Measurements from ENCODE around the gene L1CAM. TPM values are rescaled to one million over a fixed set of nuclear protein-coding genes. Genes with fewer than 3 reads are reported as not detected.

L1CAM gene
- polyA plus RNA-seq, 1 donor: 22.5 TPM

DNA sequence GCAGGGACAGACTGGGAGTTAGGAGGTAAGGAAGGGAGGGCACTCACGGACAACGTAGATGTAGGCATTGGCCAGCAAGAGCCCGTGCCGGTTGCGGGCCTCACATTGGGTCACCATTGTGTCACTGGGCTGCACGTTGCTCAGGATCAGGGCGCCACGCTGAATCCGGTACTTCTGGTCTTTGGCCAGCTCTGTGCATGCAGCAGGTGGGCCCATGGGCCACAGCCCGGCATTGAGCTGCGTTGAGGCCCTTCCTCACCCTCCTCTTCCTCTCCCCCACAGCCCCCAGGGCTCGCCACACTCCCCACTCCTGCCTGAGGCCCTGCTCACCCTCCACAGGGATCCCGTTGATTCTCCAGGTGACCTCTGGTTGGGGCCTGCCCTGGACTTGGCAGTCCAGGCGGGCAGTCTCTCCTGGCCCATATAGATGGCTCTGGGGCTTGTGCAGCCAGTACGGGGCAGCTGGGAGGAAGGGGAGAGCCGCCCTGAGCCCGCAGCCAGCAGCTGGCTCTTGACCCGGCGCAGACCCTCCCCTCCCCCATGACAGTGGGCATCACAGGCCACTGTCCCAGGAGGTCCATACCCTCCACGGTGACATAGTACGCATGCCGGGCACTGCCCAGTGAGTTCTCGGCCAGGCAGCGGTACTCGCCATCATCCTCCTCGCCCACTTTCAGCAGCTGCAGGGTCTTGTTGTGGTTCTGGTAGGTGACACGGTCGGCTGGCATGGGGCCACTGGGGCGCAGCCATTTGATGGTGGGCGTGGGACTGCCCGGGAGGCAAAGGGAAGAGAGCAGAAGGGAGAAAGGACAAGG lies 16.3 kb downstream of the L1CAM start:
- WGBS (ENCODE audit: insufficient coverage, low lambda C conversion rate): no CpG with 5 or more reads among the region's 31 CpGs

DNA sequence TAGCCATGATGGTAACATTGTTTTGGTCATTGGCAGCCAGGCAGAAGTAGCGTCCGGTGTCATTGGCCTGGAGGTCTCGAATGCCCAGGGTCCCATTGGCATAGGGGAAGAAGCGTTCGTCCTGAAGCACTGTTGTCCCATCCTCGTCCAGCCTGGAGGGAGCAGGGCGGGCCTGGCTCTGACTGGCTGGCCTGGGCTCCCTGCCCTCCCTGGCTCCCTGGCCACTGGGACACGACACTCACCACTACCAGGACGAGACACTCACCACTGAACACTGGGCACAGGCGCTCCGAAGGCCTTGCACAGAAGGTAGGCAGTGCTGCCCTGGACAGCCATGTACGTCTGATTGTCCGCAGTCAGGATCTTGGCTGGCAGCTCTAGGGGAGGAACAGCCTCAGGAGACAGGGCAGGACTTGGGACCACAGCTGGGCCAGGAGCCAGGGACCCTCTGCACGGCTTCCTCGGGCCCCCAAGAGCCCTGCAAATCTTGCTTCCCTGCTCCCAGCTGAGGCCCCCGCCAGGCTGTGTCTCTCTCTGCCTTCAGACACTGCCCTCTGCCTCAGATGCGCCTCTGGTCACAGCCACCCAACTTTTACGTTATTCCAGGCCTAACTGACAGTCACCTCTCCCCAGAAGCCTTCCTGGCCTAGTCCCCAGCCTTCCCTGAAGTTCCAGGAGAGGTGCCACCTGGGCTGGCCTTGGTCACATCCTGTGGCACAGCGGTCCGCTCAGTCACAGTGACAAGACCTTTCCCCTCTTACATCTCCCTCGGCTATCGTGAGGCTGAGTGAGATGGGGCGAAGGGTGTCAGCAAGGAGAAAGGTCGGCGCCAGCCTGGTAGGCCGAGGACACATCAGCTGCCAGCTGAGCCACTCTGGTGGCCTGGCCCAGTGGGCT lies 17.1 kb downstream of the L1CAM start:
- H3K27ac ChIP-seq (ENCODE audit: low read length): no peak overlapping the region
- H3K36me3 ChIP-seq (ENCODE audit: control insufficient read depth, insufficient read depth, low read length): no peaks in the 10 kb centered on the region
- H3K27me3 ChIP-seq (ENCODE audit: control insufficient read depth, insufficient read depth, low read length): no peaks in the 10 kb centered on the region
- no peaks in the 10 kb centered on the region for H3K4me1 ChIP-seq (ENCODE audit: control insufficient read depth, insufficient read depth, low read length)
- DNase-seq: no peak
- no peak overlapping the region for H3K4me3 ChIP-seq (ENCODE audit: low read length)
- H3K9me3 ChIP-seq (ENCODE audit: control insufficient read depth, low read depth, low read length): no peaks in the 10 kb centered on the region
- no CpG with 5 or more reads among the region's 26 CpGs for WGBS (ENCODE audit: insufficient coverage, low lambda C conversion rate)

More for the DNA sequence above, 16.3 kb downstream of the L1CAM start:
- no peaks in the 10 kb centered on the region for H3K27me3 ChIP-seq (ENCODE audit: control insufficient read depth, insufficient read depth, low read length)
- H3K27ac ChIP-seq (ENCODE audit: low read length): no peak overlapping the region
- no peak overlapping the region for H3K4me3 ChIP-seq (ENCODE audit: low read length)
- no peaks in the 10 kb centered on the region for H3K36me3 ChIP-seq (ENCODE audit: control insufficient read depth, insufficient read depth, low read length)
- no peak for DNase-seq
- no peaks in the 10 kb centered on the region for H3K4me1 ChIP-seq (ENCODE audit: control insufficient read depth, insufficient read depth, low read length)
- no peaks in the 10 kb centered on the region for H3K9me3 ChIP-seq (ENCODE audit: control insufficient read depth, low read depth, low read length)

DNA sequence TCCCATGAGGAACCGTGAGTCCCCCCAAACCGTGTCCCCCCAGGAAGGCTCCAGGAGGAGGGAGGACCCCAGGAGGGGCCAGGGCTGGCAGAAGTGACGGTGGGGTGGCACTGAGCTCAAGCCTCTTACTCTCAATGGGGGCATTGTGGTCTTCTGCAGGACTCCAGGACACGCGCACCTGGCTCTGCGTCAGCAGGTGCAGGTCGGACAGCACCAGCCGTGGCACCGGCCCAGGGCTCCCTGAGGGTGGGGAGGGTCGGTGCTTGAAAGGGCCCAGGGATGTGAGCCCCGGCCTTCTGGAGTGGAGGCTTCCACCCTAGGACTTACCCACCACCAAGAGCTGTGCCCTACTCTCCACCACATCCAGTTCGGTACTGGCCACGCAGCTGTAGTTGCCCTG lies 18.3 kb downstream of the L1CAM start:
- no CpG with 5 or more reads among the region's 13 CpGs for WGBS (ENCODE audit: insufficient coverage, low lambda C conversion rate)

DNA sequence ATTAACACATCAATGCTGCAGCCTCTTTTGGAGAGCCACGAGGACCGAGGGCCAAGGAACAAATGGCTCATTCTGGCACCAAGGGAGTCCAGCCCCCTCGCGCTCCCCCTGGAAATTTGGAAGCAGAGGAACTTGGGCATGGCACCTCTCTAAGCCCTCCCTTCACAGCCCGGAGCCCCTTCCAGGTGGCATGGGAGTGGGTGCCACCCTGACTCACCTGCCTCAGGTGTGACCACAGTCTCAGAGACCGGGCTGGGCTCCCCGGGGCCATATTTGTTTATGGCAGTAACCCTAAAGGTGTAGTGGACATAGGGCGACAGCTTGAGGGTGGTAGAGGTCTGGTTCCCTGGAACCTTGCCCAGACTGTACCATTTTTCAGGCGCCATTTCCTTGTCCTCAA lies 18.8 kb downstream of the L1CAM start:
- H3K4me3 ChIP-seq (ENCODE audit: low read length): no peak overlapping the region
- H3K36me3 ChIP-seq (ENCODE audit: control insufficient read depth, insufficient read depth, low read length): no peaks in the 10 kb centered on the region
- no peaks in the 10 kb centered on the region for H3K4me1 ChIP-seq (ENCODE audit: control insufficient read depth, insufficient read depth, low read length)
- peaks cover 15% of the 10 kb centered on the region for H3K27me3 ChIP-seq (ENCODE audit: control insufficient read depth, insufficient read depth, low read length)
- no peak overlapping the region for H3K27ac ChIP-seq (ENCODE audit: low read length)
- DNase-seq: no peak
- no CpG with 5 or more reads among the region's 9 CpGs for WGBS (ENCODE audit: insufficient coverage, low lambda C conversion rate)
- H3K9me3 ChIP-seq (ENCODE audit: control insufficient read depth, low read depth, low read length): no peaks in the 10 kb centered on the region

More for the DNA sequence above, 18.3 kb downstream of the L1CAM start:
- no peaks in the 10 kb centered on the region for H3K4me1 ChIP-seq (ENCODE audit: control insufficient read depth, insufficient read depth, low read length)
- no peaks in the 10 kb centered on the region for H3K9me3 ChIP-seq (ENCODE audit: control insufficient read depth, low read depth, low read length)
- no peak for DNase-seq
- peaks cover 11% of the 10 kb centered on the region for H3K27me3 ChIP-seq (ENCODE audit: control insufficient read depth, insufficient read depth, low read length)
- H3K36me3 ChIP-seq (ENCODE audit: control insufficient read depth, insufficient read depth, low read length): no peaks in the 10 kb centered on the region
- H3K27ac ChIP-seq (ENCODE audit: low read length): no peak overlapping the region
- no peak overlapping the region for H3K4me3 ChIP-seq (ENCODE audit: low read length)

DNA sequence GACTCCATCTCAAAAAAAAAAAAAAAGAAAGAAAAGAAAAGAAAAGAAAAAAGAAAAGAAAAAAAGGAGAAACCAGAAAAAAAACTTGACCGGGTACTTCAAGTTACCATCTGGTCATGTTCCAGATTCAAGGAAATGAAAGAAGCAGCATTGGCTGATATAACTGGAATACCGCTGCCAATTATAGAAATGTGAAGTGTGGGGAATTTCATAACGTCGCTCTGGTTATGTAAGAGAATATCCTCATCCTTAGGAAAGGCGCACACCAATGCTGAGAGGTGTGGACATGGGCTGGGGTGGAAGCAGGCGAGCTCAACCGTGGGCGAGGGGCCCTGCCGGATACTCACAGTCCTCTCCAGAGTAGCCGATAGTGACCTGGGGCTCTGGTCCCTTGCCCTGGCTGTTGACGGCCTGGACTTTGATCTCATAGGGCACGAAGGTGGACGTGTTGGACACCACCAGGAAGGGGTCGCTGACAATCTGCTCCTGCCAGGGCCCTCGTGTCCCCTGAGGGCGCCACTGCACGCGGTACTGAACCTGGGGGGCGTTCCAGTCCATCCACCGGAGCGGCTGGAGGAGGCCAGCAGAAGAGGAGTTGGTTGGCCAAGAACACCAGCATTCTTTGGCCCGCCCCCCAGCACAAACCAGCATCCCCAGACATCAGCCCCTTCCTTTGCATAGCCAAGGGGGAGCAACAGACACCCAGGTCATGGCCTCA lies 19.5 kb downstream of the L1CAM start:
- whole genome bisulfite sequencing (ENCODE audit: insufficient coverage, low lambda C conversion rate): no CpG with 5 or more reads among the region's 22 CpGs
- no peak overlapping the region for H3K27ac ChIP-seq (ENCODE audit: low read length)
- no peaks in the 10 kb centered on the region for H3K4me1 ChIP-seq (ENCODE audit: control insufficient read depth, insufficient read depth, low read length)
- no peaks in the 10 kb centered on the region for H3K36me3 ChIP-seq (ENCODE audit: control insufficient read depth, insufficient read depth, low read length)
- H3K27me3 ChIP-seq (ENCODE audit: control insufficient read depth, insufficient read depth, low read length): peaks cover 19% of the 10 kb centered on the region
- H3K9me3 ChIP-seq (ENCODE audit: control insufficient read depth, low read depth, low read length): no peaks in the 10 kb centered on the region
- H3K4me3 ChIP-seq (ENCODE audit: low read length): no peak overlapping the region
- no peak for DNase-seq

DNA sequence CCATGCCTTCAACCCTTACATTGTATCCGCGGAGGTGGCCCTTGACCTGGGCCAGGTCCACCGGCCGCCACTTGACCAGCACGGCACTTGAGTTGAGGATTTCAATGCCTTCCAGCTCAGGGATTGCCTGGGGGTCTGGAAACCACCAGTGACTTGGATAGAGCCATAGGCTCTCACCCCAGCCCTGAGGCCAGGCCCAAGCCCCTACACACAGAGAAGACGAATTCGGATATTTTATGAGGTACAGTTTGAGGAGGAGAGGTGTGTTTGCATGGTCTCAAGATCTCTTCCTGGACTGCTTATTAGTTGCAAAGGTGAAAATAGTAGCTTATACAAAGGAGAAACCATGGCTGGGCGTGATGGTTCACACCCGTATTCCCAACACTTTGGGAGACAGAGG lies 20.3 kb downstream of the L1CAM start:
- WGBS (ENCODE audit: insufficient coverage, low lambda C conversion rate): no CpG with 5 or more reads among the region's 9 CpGs
- DNase-seq: no peak
- Histone ChIP-seq H3K27me3 (ENCODE audit: control insufficient read depth, insufficient read depth, low read length) (peaks cover 19% of the 10 kb centered on the region), H3K36me3 (ENCODE audit: control insufficient read depth, insufficient read depth, low read length) (no peaks in the 10 kb centered on the region), H3K27ac (ENCODE audit: low read length) (no peak overlapping the region), H3K4me3 (ENCODE audit: low read length) (no peak overlapping the region), H3K4me1 (ENCODE audit: control insufficient read depth, insufficient read depth, low read length) (no peaks in the 10 kb centered on the region), H3K9me3 (ENCODE audit: control insufficient read depth, low read depth, low read length) (no peaks in the 10 kb centered on the region)

DNA sequence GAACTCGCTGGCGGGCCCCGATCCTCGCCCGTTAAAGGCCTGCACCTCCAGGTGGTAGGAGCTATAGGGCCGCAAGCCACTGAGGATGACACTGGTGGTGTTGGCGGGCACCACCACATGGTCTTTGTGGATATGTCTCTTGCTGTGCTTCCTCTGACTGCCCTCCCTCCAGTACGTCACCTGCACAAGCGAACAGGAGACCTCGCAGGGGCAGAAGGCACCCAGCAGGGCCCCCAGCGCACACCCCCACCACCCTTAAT lies 20.7 kb downstream of the L1CAM start:
- WGBS (ENCODE audit: insufficient coverage, low lambda C conversion rate): no CpG with 5 or more reads among the region's 11 CpGs
- DNase-seq: no peak
- H3K27ac ChIP-seq (ENCODE audit: low read length): no peak overlapping the region
- H3K9me3 ChIP-seq (ENCODE audit: control insufficient read depth, low read depth, low read length): no peaks in the 10 kb centered on the region
- no peaks in the 10 kb centered on the region for H3K36me3 ChIP-seq (ENCODE audit: control insufficient read depth, insufficient read depth, low read length)
- H3K4me1 ChIP-seq (ENCODE audit: control insufficient read depth, insufficient read depth, low read length): no peaks in the 10 kb centered on the region
- peaks cover 19% of the 10 kb centered on the region for H3K27me3 ChIP-seq (ENCODE audit: control insufficient read depth, insufficient read depth, low read length)
- no peak overlapping the region for H3K4me3 ChIP-seq (ENCODE audit: low read length)

DNA sequence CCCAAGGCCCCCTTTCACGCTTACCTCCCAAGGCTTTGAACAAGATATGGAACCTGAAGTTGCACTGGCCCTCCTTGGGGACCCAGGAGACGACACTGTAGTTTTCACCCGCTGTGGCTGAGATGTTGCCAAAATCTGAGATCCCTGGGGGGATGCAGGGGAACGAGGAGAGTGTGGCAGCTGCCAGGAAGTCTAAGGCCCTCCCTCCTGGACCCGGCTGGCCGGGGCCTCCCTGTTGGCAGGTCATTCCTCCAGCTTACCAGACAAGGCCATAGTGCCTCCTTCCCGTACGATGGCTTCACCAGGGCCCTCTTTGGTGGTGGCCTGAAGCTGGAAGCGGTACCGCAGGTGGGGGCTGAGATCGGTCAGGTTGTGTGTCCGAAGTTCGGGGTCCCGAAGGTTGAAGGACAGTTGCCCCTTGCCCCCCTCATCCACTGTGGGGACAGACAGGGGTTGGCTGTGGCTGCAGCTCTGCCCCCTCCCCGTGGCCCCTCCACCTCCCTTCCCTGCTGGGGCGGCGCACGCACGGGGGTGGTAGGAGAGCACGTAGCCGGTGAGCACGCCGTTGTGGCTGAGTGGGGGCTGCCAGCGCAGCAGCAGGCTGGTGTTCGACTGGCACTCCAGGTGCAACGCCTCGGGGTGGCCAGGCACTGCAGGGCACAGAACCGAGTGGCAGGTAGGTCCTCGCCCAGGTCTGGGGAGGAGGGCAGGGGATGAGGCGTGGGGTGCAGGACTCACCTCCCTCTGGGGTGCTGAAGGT lies 21.2 kb downstream of the L1CAM start:
- no peak for DNase-seq
- H3K4me3 ChIP-seq (ENCODE audit: low read length): no peak overlapping the region
- no peak overlapping the region for H3K27ac ChIP-seq (ENCODE audit: low read length)
- H3K4me1 ChIP-seq (ENCODE audit: control insufficient read depth, insufficient read depth, low read length): no peaks in the 10 kb centered on the region
- H3K36me3 ChIP-seq (ENCODE audit: control insufficient read depth, insufficient read depth, low read length): no peaks in the 10 kb centered on the region
- H3K9me3 ChIP-seq (ENCODE audit: control insufficient read depth, low read depth, low read length): no peaks in the 10 kb centered on the region
- peaks cover 19% of the 10 kb centered on the region for H3K27me3 ChIP-seq (ENCODE audit: control insufficient read depth, insufficient read depth, low read length)
- WGBS (ENCODE audit: insufficient coverage, low lambda C conversion rate): no CpG with 5 or more reads among the region's 30 CpGs

DNA sequence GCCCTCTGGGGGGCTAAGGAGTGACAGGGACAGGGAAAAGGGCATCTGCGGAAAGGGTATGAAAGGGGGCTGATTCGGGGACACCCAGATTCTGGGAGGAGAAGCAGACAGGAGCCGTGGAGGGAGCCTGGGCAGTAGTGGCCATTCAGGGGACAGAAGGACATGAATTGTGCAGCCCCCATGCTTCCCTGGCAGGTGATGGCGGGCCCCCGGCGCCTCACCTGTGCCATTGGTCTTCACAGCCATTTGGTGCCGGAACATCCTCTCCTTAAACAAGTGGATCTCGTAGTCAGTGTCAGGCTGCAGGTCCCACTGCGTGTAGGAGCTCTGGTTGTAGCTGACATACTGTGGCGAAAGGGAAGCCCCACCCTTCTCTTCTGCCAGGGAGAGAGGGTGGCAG lies 21.9 kb downstream of the L1CAM start:
- H3K27me3 ChIP-seq (ENCODE audit: control insufficient read depth, insufficient read depth, low read length): peaks cover 19% of the 10 kb centered on the region
- H3K27ac ChIP-seq (ENCODE audit: low read length): no peak overlapping the region
- no peak overlapping the region for H3K4me3 ChIP-seq (ENCODE audit: low read length)
- no CpG with 5 or more reads among the region's 10 CpGs for WGBS (ENCODE audit: insufficient coverage, low lambda C conversion rate)
- DNase-seq: no peak
- H3K9me3 ChIP-seq (ENCODE audit: control insufficient read depth, low read depth, low read length): no peaks in the 10 kb centered on the region
- no peaks in the 10 kb centered on the region for H3K36me3 ChIP-seq (ENCODE audit: control insufficient read depth, insufficient read depth, low read length)
- no peaks in the 10 kb centered on the region for H3K4me1 ChIP-seq (ENCODE audit: control insufficient read depth, insufficient read depth, low read length)

All from large intestine (tissue), 3 donors.